Mammary epithelial cell (primary cell): ENCODE data around the gene HIVEP3.

Experiments used
- EZH2 ChIP-seq: IDR thresholded peaks from 2 replicates; pipeline ENCODE4 v1.6.1; 2012; ENCODE audit warnings: low read length, inconsistent platforms, borderline replicate concordance
- TF ChIP-seq, protein P1 (sequence below), 2 donors: IDR thresholded peaks in 1 of 2; conservative IDR thresholded peaks in 1 of 2; 2 replicates each; pipeline ENCODE4 v1.5.1; 2011 to 2012; ENCODE audit warnings: inconsistent platforms in 2 of 2, low read length in 2 of 2, mild to moderate bottlenecking in 2 of 2, control low read depth in 1 of 2, low read depth in 1 of 2; ENCODE audit not compliant: insufficient read depth in 1 of 2; ENCODE audit errors: extremely low read depth in 1 of 2

DNA sequence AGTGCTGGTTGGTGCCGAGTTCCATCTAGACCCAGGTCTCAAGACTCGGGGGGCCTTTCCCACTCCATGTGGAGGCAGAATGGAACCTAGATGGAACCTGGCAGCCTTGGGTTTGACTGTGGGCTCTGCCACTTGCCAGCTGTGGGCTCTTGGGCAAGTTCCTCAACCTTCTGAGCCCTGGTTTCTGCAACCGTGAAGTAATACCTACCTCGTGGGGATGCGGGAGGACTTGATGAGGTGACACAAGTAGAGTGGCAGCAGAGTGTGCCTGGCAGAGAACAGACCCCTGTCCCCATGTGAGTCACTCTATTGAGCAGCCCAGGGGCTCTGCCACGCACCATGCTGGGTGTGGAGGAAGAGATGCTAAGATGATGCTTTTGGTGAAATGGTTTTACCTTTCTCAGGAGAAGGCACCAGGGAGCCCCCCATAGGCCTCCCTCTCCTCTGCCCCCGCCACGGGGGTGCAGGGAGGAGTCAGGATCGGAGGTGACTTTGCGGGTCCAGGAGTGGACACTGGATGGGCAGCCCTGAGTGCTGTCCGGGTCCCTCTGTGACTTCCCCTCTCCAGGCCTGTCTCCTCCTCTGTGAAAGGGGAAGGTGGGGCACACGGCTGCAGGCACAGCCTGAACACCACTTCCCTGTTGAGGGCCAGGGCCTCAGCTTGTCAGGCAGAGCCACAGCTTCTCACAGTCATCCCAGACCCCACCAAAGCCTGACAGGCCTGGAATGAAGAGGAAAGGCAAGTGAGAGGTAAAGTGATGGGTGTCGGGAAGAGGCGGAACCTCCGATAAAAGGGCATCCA lies 397.6 kb downstream of the HIVEP3 start:
- TF ChIP-seq, protein P1, sequence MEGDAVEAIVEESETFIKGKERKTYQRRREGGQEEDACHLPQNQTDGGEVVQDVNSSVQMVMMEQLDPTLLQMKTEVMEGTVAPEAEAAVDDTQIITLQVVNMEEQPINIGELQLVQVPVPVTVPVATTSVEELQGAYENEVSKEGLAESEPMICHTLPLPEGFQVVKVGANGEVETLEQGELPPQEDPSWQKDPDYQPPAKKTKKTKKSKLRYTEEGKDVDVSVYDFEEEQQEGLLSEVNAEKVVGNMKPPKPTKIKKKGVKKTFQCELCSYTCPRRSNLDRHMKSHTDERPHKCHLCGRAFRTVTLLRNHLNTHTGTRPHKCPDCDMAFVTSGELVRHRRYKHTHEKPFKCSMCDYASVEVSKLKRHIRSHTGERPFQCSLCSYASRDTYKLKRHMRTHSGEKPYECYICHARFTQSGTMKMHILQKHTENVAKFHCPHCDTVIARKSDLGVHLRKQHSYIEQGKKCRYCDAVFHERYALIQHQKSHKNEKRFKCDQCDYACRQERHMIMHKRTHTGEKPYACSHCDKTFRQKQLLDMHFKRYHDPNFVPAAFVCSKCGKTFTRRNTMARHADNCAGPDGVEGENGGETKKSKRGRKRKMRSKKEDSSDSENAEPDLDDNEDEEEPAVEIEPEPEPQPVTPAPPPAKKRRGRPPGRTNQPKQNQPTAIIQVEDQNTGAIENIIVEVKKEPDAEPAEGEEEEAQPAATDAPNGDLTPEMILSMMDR (conservative IDR thresholded peaks at IDR 0.05 in 1 of 2, IDR thresholded peaks at IDR 0.05 in 1 of 2; ENCODE audit: extremely low read depth in 1 of 2, insufficient read depth in 1 of 2, low read depth in 1 of 2, low read length in 2 of 2): no peak
- no peak for TF ChIP-seq EZH2
